Glomerular visceral epithelial cell (primary cell): ENCODE measurements around the gene KLK1.

Experiments
- DNase-seq: peaks from one replicate; pipeline ENCODE4 v3.0.0-alpha.2; 2016; ENCODE audit errors: extremely low spot score

The KLK1 gene

GRCh38 chr19:50836543-50837195 is 13.1 kb upstream of the KLK1 start:
- DNase-seq = no peak

GRCh38 chr19:50835785-50836542 is 12.4 kb upstream of the KLK1 start:
- DNase-seq = peak; percentile 66

- no peak for DNase-seq
These were observed 11.7 kb upstream of the KLK1 start for GRCh38 chr19:50835103-50835784.

- DNase-seq = no peak
These were observed 10.2 kb upstream of the KLK1 start for GRCh38 chr19:50833802-50834167.

GRCh38 chr19:50833117-50833801 is 9.7 kb upstream of the KLK1 start, which contains the start of gene KLK15:
Gene KLK15, minus strand, starts transcription at chr19:50833574. Its CDS starts 2,082 bp downstream, at chr19:50831492.
- no peak for DNase-seq

- no peak for DNase-seq
These were observed 9.1 kb upstream of the KLK1 start for GRCh38 chr19:50832666-50833065.

GRCh38 chr19:50831026-50831396 is 7.4 kb upstream of the KLK1 start:
- no peak for DNase-seq

- DNase-seq = peak; percentile 7
These were observed 6.9 kb upstream of the KLK1 start for GRCh38 chr19:50830266-50831025.

- no peak for DNase-seq
These were observed 6.2 kb upstream of the KLK1 start for GRCh38 chr19:50829801-50830200.

GRCh38 chr19:50827476-50827875 is 3.9 kb upstream of the KLK1 start:
- DNase-seq = no peak

GRCh38 chr19:50826492-50827240 is 3.1 kb upstream of the KLK1 start:
- DNase-seq = no peak

GRCh38 chr19:50822661-50823208 is 852 bp downstream of the KLK1 start:
- DNase-seq = no peak

GRCh38 chr19:50821622-50822021 is 2.0 kb downstream of the KLK1 start:
- no peak for DNase-seq

GRCh38 chr19:50821248-50821612 is 2.4 kb downstream of the KLK1 start:
- DNase-seq = no peak

- DNase-seq = no peak
These were observed 2.9 kb downstream of the KLK1 start for GRCh38 chr19:50820549-50821247.

- DNase-seq = no peak
These were observed 3.5 kb downstream of the KLK1 start for GRCh38 chr19:50820086-50820485.

- no peak for DNase-seq
These were observed 4.0 kb downstream of the KLK1 start for GRCh38 chr19:50819636-50820035.

- no peak for DNase-seq
These were observed 4.6 kb downstream of the KLK1 start for GRCh38 chr19:50818859-50819472.
